ENCODE results near the gene RASA4B. TPM values are rescaled to one million over a fixed set of nuclear protein-coding genes. Genes with fewer than 3 reads are reported as not detected.
A peak's percentile ranks its signal among the peaks of the same experiment; 100 is the strongest.
"Not testable (repeated sequence)": the region's sequence is repeated elsewhere in the genome, so short reads cannot be mapped to it uniquely, and the experiment has no call there.

The RASA4B gene
- total RNA-seq, 1 donor from 2014 or later: 2.9 TPM

GRCh38 chr7:102474736-102475435 is 42.7 kb downstream of the RASA4B start:
- DNase-seq (ENCODE audit: low spot score) (peak; percentile 38), ATAC-seq (peak; percentile 1)

GRCh38 chr7:102474116-102474515 is 43.5 kb downstream of the RASA4B start:
- peak; percentile 40 for DNase-seq (ENCODE audit: low spot score)
- ATAC-seq: not testable (repeated sequence)

- DNase-seq (ENCODE audit: low spot score): peak; percentile 44
These were observed 44.1 kb downstream of the RASA4B start for GRCh38 chr7:102473271-102473991.

GRCh38 chr7:102472126-102473041 is 45.2 kb downstream of the RASA4B start:
- no peak for ATAC-seq
- DNase-seq (ENCODE audit: low spot score): no peak

More at GRCh38 chr7:102473271-102473991, 44.1 kb downstream of the RASA4B start:
- no peak for ATAC-seq

GRCh38 chr7:102471791-102472125 is 45.8 kb downstream of the RASA4B start:
- DNase-seq (ENCODE audit: low spot score) (no peak), ATAC-seq (no peak)

GRCh38 chr7:102469972-102470825 is 47.4 kb downstream of the RASA4B start:
- DNase-seq (ENCODE audit: low spot score): peak; percentile 95
- ATAC-seq: peak; percentile 80

GRCh38 chr7:102469351-102469971 is 48.1 kb downstream of the RASA4B start:
- ATAC-seq (peak; percentile 25), DNase-seq (ENCODE audit: low spot score) (no peak)

- DNase-seq (ENCODE audit: low spot score): peak; percentile 77
- peak; percentile 31 for ATAC-seq
These were observed 48.9 kb downstream of the RASA4B start for GRCh38 chr7:102468478-102469350.

- no peak for ATAC-seq
- no peak for DNase-seq (ENCODE audit: low spot score)
These were observed 49.7 kb downstream of the RASA4B start for GRCh38 chr7:102467581-102468477.

GRCh38 chr7:102466097-102466496 is 51.5 kb downstream of the RASA4B start:
- no peak for ATAC-seq
- DNase-seq (ENCODE audit: low spot score): no peak

- ATAC-seq: peak; percentile 91
These were observed 52.8 kb downstream of the RASA4B start, which contains the start of the genes ALKBH4 and LRWD1 for GRCh38 chr7:102464577-102465280. TSS of gene ALKBH4 (minus strand) at chr7:102464863. CDS start at chr7:102464836, 27 bp downstream. TSS of gene LRWD1 (plus strand) at chr7:102464984. CDS start at chr7:102465081, 97 bp downstream.

GRCh38 chr7:102463841-102464576 is 53.6 kb downstream of the RASA4B start:
- DNase-seq (ENCODE audit: low spot score): no peak
- peak; percentile 6 for ATAC-seq

More at GRCh38 chr7:102464577-102465280, 52.8 kb downstream of the RASA4B start, which contains the start of the genes ALKBH4 and LRWD1:
- peak; percentile 95 for DNase-seq (ENCODE audit: low spot score)

GRCh38 chr7:102460467-102460866 is 57.1 kb downstream of the RASA4B start:
- ATAC-seq: no peak
- no peak for DNase-seq (ENCODE audit: low spot score)

- DNase-seq (ENCODE audit: low spot score) (no peak), ATAC-seq (peak; percentile 60)
These were observed 58.2 kb downstream of the RASA4B start for GRCh38 chr7:102459221-102459844.

- DNase-seq (ENCODE audit: low spot score): no peak
These were observed 60.1 kb downstream of the RASA4B start for GRCh38 chr7:102457352-102457924.

More at GRCh38 chr7:102457352-102457924, 60.1 kb downstream of the RASA4B start:
- ATAC-seq: no peak

All from left lobe of liver (tissue), 2 donors.